Stimulated activated CD8-positive, alpha-beta memory T cell treated with anti-CD3 and anti-CD28 coated beads, Interleukin-4, amount 100 ng/mL, for 1 hour (primary cell): ENCODE measurements around the gene ADCY4.
"Not testable (repeated sequence)": the region's sequence is repeated elsewhere in the genome, so short reads cannot be mapped to it uniquely, and the experiment has no call there.

ENCODE experiments used
- DNase-seq, 2 donors: peaks; one replicate each; pipeline ENCODE4 v3.0.0-alpha.2; 2020; ENCODE audit warnings: low read depth in 2 of 2, low spot score in 1 of 2

Gene ADCY4

GRCh38 chr14:24339284-24340151 is 4.6 kb upstream of the ADCY4 start, which contains the start of gene RIPK3:
Gene RIPK3, minus strand, starts transcription at chr14:24339991. Its CDS starts 165 bp downstream, at chr14:24339826.
- peak in 1 of 2 donors; percentile 54 for DNase-seq

GRCh38 chr14:24338843-24339242 is 4.0 kb upstream of the ADCY4 start:
- DNase-seq: no peak

- no peak for DNase-seq
Observed at GRCh38 chr14:24337824-24338175, 2.9 kb upstream of the ADCY4 start.

- no peak for DNase-seq
Observed at GRCh38 chr14:24337144-24337823, 2.4 kb upstream of the ADCY4 start.

- no peak for DNase-seq
Observed at GRCh38 chr14:24335461-24336171, 745 bp upstream of the ADCY4 start.

- DNase-seq: peak; percentile 46 to 70
Observed at GRCh38 chr14:24332268-24332993, 2.4 kb downstream of the ADCY4 start.

GRCh38 chr14:24331731-24332267 is 3.1 kb downstream of the ADCY4 start:
- no peak for DNase-seq

GRCh38 chr14:24330973-24331674 is 3.7 kb downstream of the ADCY4 start:
- DNase-seq: no peak

GRCh38 chr14:24329736-24330135 is 5.1 kb downstream of the ADCY4 start:
- peak; percentile 42 to 46 for DNase-seq

GRCh38 chr14:24329073-24329663 is 5.7 kb downstream of the ADCY4 start:
- no peak for DNase-seq

GRCh38 chr14:24327914-24328313 is 7.0 kb downstream of the ADCY4 start:
- not testable (repeated sequence) for DNase-seq

- no peak for DNase-seq
Observed at GRCh38 chr14:24327303-24327702, 7.6 kb downstream of the ADCY4 start.

- DNase-seq: no peak
Observed at GRCh38 chr14:24325963-24326362, 8.9 kb downstream of the ADCY4 start.

- DNase-seq: no peak
Observed at GRCh38 chr14:24325041-24325530, 9.8 kb downstream of the ADCY4 start.

GRCh38 chr14:24324024-24324423 is 10.8 kb downstream of the ADCY4 start:
- no peak for DNase-seq

- no peak for DNase-seq
Observed at GRCh38 chr14:24323341-24323740, 11.5 kb downstream of the ADCY4 start.

GRCh38 chr14:24322672-24323071 is 12.2 kb downstream of the ADCY4 start:
- no peak for DNase-seq

- no peak for DNase-seq
Observed at GRCh38 chr14:24321212-24321975, 13.5 kb downstream of the ADCY4 start.
